ENCODE measurements around the gene NEMP1.

The NEMP1 gene

GRCh38 chr12:57051011-57051410 is 27.6 kb downstream of the NEMP1 start:
- TF ChIP-seq CTCF (IDR thresholded peaks at IDR 0.05; ENCODE audit: extremely low read depth, missing control alignments) = no peak
- DNase-seq (ENCODE audit: low spot score) = no peak

GRCh38 chr12:57049890-57050289 is 28.7 kb downstream of the NEMP1 start, which contains the start of gene MYO1A:
MYO1A (minus strand) TSS chr12:57050129; CDS start chr12:57048323, 1,806 bp downstream.
- TF ChIP-seq CTCF (IDR thresholded peaks at IDR 0.05; ENCODE audit: extremely low read depth, missing control alignments) = no peak
- no peak for DNase-seq (ENCODE audit: low spot score)

GRCh38 chr12:57049119-57049446 is 29.5 kb downstream of the NEMP1 start:
- no peak for TF ChIP-seq CTCF (IDR thresholded peaks at IDR 0.05; ENCODE audit: extremely low read depth, missing control alignments)
- no peak for DNase-seq (ENCODE audit: low spot score)

GRCh38 chr12:57048423-57049118 is 30.0 kb downstream of the NEMP1 start:
- DNase-seq (ENCODE audit: low spot score) = no peak
- TF ChIP-seq CTCF (IDR thresholded peaks at IDR 0.05; ENCODE audit: extremely low read depth, missing control alignments) = no peak

- TF ChIP-seq CTCF (IDR thresholded peaks at IDR 0.05; ENCODE audit: extremely low read depth, missing control alignments) = no peak
- no peak for DNase-seq (ENCODE audit: low spot score)
These were observed 30.6 kb downstream of the NEMP1 start for GRCh38 chr12:57047981-57048380.

GRCh38 chr12:57046947-57047890 is 31.4 kb downstream of the NEMP1 start:
- DNase-seq (ENCODE audit: low spot score) = no peak
- TF ChIP-seq CTCF (IDR thresholded peaks at IDR 0.05; ENCODE audit: extremely low read depth, missing control alignments) = no peak
